Omental fat pad (tissue), 4 donors: ENCODE results near the gene PASK. TPM values are rescaled to one million over a fixed set of nuclear protein-coding genes. Genes with fewer than 3 reads are reported as not detected.

Experiments used
- ATAC-seq: fragments of 150-250 bp; one replicate; pipeline ENCODE4 v1.9.1; 2016; ENCODE audit warnings: mild to moderate bottlenecking, moderate library complexity; ENCODE audit not compliant: low FRiP score
- DNase-seq: peaks from one replicate; pipeline ENCODE4 v3.0.0-alpha.2; 2019; ENCODE audit warnings: low spot score
- CTCF ChIP-seq, 3 donors: fragments of 450-650 bp; IDR thresholded peaks; one replicate each; pipeline ENCODE4 v1.5.1; 2016 to 2017; ENCODE audit warnings: antibody characterized with exemption in 3 of 3, mild to moderate bottlenecking in 3 of 3, moderate library complexity in 2 of 3
- total RNA-seq, 4 donors: library from RNA; depleted of rRNA; stranded (reverse); fragments of >200 nt; gene quantifications; one replicate each; pipeline ENCODE4 v1.1.0, GENCODE V29; 2016

The PASK gene
- total RNA-seq, 4 donors from 2014 or later, result 2.1 to 7.3 (median 6.1) TPM

- DNase-seq (no peak), ATAC-seq (no peak)
- TF ChIP-seq CTCF (IDR thresholded peaks at IDR 0.05), result no peak
Observed at GRCh38 chr2:241112046-241112445, 37.2 kb downstream of the PASK start.

DNA sequence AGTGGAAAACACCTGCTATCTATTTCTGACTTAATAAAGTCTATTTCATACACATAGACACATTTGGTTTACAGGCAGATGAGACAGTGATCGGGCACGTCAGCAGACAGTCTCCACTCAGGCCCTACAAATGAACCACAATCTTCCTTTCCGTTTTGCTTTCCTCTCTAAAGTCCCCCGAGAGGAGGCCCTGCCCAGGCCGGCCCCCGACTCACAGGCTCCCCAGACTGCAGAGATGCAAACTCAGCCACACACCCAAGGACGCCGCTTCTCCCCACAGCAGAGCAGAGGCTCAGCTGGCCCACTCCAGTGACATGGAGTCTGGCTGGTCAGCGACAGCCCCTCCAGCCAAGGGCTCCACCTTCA, 37.8 kb downstream of the PASK start:
- DNase-seq (no peak), ATAC-seq (no peak)
- TF ChIP-seq CTCF (IDR thresholded peaks at IDR 0.05), result no peak

DNA sequence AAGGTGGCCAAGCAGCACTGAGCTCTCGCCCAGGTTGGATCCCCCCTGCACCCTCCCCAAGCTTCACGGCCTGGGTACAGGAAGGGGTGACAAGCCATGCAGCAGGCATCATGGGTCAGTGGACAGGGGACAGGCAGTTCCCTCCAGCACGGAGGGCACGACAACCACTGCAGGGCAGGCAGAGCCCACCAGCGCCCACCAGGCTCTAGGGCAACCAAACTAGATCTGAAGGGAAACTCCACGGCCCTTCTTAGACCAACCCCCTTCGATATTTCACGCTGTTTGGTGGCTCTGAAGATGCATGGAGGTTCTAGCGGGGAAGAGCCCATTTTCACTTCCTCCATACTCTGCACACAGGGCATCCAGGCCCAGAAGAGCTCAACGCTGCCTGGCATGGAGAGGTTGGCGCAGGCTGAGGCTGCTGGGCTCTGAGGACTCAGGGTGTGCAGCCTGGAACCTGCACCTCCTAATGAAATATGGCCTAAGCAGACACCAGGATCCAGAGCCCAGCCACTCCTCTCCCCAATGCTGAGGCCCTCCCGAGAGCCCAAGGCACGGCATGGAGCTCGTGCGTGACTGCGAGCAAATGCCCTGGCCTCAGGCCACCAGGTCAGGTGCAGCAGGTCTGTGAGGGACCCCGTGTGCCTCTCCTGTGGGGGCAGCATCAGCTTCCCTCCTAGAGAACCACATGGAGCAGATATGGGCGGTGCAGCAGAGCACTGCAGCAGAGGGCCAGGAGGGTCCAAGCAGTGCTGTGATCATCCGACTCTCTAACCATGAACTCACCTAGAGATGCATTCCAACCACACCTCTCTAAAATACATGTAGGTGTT, 38.4 kb downstream of the PASK start:
- ATAC-seq (no peak), DNase-seq (no peak)
- TF ChIP-seq CTCF (IDR thresholded peaks at IDR 0.05), result no peak

DNA sequence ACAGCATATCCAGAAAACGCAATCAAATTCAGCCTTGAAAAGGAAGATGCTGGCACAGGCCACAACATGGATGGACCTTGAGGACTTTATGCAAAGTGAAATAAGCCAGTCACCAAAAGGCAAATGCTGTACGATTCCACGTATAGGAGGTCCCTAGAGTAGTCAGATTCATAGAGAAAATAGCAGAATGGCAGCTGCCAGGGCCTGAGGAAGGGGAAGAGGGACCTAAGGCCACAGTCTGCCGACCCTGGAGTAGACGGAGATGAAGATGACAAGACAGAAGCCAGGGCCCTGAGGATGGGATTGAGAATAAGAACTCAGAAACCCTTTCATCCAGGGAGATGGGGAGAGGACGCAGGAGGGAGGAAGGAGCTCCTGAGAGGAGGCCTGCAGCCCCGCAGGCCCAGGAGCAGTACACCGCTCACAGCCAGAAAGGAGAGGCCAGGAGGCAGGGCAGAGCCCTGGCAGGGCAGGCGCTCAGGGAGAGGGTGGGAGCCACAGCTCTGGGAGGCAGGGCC, 39.1 kb downstream of the PASK start:
- no peak for TF ChIP-seq CTCF (IDR thresholded peaks at IDR 0.05)
- DNase-seq, result no peak
- no peak for ATAC-seq

DNA sequence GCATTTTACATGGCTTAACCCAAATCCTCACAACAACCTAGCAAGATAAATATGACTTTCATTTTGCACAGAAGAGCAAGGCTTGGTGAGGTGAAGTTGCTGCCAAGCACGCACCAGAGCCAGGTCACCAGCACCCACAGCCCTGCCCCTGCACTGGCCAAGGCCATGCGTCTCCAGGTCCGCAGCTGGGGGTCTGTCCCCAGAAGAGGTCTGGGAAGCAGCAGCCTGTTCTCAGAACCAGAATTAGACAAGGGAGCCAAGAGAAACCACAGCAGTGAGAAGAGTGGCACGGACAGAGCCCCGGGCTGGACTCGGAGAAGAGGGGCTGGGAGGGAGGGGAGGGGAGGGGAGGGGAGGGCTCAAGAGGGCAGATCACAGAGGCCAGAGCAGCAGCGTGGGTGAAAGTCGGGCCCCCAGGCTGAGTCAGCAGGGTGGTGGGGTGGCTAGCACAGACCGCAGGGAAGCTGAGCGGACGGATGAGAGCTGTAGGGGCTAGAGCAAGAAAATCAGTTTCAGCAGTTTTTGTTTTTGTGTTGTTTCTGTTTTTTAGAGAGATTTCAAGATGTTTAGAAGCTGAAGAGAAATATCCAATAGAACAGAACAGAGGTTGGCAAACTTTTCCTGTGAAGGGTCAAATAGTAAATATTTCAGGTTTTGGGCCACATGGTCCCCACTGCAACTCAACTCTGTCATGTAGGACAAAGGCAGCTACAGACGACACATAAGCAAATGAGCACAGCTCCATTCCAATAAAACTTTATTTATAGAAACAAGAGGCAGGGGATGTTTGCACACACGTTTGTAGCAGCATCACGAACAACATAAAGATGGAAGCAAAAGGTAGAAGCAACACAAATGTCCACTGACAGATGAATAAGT, 39.8 kb downstream of the PASK start:
- TF ChIP-seq CTCF (IDR thresholded peaks at IDR 0.05), result no peak
- ATAC-seq (no peak), DNase-seq (no peak)

GRCh38 chr2:241108271-241109209, 40.7 kb downstream of the PASK start:
- TF ChIP-seq CTCF (IDR thresholded peaks at IDR 0.05), result no peak
- DNase-seq (no peak), ATAC-seq (no peak)
